NCI-H2196 (cell line): ENCODE results near the gene UBE2L5.

Experiments used
- DNase-seq: peaks from one replicate; lab custom pipeline; 2025; ENCODE audit not compliant: unreplicated experiment; lab: John Stamatoyannopoulos, UW

UBE2L5 gene

DNA sequence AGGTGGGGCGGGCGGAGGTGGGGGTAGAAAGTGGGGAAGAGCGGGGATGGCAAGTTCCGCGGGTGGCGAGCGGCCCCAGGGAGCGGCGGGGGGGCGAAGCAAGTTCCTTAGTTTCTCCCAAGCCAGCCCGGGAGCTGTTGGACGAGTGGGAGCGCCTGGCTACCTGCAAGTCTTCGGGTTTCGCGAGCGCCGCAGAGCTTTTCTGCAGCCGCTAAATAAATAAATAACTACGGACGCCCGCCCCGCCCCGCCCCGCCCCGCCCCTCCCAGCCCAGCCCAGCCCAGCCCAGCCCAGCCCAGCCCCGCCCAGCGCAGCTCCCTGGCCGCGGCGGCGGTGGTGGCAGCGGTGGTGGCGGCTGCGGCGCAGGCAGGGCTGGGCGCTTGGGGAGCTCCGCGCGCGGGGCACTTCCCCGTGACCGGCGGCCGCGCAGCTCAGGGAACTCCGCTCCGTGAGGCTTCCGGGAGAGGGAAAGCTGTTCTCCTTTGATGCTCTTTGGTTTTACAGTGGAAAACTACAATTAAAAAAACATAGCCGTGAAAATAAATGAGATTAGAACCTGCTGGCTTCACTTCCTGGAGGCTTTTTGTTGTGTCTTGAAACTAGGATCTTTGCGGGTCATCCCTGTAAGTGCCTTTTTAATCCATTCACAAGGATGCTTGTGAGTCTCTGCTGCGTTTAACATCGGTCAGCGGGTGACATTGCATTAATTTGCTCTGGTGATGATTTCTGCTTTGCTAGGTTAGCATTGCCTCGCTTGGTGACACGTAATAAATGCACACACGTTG lies at the start of gene UBE2L5:
Gene UBE2L5 (plus strand): TSS at position 440 of the 786 bp plus-strand sequence. CDS start 5,498 bp downstream, outside the sequence.
- DNase-seq, result peak; percentile 12

GRCh38 chr13:30373727-30374126 lies 48.6 kb upstream of the UBE2L5 start:
- DNase-seq, result no peak

- peak; percentile 36 for DNase-seq
These were observed 46.9 kb upstream of the UBE2L5 start for GRCh38 chr13:30375265-30375835.

DNA sequence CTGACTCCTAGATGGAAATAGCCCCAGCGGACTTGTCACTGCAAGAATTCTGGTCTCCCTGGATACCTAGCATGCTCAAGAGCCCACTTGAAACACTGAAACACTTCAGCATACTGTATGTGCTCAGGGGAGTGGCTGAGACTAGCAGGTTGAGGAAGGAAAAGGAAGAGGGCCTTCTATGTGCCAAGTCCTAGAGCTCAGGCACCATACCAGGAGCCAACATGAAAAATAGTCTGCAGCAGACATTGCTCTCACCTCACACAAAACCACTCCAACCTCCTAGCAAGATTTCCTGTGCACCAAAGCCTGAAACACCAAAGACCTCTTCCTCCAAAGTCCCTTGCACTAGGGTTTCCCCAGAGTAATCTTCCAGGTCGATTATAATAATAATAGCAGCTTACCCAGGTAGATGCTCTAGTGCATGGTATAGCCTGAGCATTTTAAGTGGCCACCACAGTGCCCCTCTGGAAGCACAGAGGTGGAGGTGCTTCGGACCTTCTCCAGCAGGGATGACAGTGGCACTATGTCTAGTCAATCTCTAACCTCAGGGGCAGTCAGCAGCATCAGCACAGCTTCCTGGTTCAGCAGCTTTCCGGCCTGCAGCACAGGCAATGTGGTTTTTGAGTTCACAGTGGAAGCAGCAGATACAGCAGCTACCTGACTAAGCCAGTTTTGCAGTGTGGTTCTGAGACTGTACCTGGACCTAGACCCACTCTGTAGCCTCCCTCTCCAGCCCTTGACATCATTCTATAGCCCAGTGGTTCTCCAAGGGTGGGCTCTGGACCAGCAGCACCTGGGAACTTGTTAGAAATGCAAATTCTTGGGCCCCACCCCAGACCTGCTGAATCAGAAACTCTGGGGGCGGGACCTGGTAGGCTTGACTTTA lies 45.6 kb upstream of the UBE2L5 start:
- DNase-seq, result no peak

GRCh38 chr13:30377312-30377685 lies 45.0 kb upstream of the UBE2L5 start:
- DNase-seq, result no peak

GRCh38 chr13:30378191-30378590 lies 44.1 kb upstream of the UBE2L5 start:
- no peak for DNase-seq

GRCh38 chr13:30381049-30381448 lies 41.2 kb upstream of the UBE2L5 start:
- no peak for DNase-seq

DNA sequence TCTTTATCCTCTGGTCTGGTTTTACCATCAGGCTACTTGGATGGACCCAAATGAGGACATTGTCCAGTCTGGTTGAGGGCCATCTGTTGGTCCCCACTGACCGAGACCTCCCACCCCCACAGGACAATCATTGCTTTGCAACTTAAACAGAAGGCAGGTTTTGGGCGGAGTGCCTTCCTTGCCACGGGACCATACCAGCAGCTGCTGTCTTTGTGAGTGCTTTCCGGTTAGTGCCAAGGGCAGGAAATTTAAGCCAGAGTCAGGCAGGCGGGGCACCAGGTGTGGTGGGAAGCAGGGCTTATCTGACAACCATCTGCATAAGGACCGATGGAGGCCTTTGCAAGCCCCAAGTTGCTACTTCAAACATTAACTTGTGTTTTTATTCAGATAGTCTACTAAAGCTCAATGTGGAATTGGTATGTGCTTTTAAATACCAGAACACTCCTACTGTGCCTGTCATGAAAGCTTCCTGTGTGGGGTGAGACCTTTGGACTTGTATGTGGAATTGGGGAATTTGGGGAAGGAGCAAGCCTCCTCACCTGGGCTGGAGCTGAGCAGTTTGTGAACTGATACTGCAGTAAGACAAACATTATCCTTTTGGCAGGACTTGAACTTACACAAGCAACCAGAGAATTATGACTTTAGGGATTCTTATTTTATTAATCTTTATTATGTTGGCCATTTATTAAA lies 39.3 kb upstream of the UBE2L5 start:
- DNase-seq, result peak; percentile 5

DNA sequence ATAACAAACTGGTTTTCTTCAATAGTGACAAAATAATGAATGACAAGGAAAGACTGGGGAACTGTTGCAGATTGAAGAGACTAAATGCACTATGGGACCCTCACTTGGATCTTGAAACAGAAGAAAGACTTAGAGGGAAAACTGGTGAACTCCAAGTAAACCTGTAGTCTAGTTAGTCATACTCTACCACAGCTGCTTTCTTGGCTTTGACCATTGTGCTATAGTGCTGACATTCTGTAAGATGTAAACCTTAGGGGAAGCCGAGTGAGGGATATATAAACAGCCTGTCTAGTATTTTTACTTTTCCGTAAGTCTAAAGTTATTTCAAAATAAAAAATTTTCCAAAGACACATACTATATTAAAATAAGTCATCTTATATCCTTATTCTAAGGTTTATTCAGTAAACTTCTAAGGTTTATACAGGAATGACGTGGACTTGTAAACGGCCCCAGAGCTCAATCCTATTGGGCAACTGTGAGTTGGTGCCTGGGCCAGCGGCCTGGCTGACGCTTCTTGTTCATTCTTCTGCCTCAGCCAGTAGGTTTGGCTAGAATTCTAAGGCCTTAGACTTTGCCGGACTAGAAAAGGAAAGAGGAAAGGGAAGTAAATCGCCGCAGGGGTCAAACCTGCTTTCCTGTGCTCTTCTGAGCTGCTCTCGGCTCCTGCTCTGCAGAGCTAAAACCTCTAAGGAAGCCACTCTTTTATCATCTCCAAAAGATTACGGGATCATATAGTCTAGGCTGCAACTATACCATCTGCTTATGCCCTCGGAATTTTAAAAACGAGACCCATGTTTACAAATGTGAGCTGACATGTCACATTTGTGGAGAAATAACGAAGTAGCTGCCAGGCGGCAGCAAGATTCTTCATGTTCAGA lies 33.6 kb upstream of the UBE2L5 start:
- no peak for DNase-seq

DNA sequence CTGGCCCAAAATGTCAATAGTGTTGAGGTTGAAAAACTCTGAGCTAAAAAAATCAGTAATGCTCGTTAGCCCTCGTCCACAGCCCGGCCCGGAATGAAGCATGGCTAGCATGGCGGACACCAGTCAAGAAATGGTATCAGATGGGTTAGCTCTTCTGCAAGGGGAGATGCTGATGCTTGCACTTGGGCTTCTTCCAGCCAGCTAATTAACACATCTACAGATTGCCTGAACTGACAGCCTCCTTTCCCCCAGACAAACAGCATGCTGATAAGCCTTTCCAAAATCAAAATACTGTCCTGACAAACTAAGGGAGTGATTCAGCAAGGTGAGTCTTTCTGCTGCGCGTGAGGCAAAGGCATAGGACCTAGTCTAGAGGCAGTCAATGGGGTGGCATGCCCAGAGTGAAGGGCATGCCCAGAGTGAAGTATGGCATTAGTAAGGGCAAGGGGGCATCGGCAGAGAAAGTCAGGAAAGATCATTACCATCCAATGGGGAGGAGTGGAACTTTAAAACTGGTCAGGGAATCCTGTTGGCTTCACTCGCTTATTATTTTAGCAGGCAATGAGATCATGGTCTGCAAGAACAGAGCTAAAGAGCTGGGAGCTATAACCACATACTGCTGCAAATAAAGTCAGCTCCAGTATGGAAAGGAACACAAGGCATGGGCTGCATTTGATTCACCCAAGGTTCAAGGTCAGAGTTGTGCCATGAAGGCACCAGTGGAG lies 30.2 kb upstream of the UBE2L5 start:
- DNase-seq, result no peak

- DNase-seq, result no peak
These were observed 29.6 kb upstream of the UBE2L5 start for GRCh38 chr13:30392681-30393045.

GRCh38 chr13:30394751-30395191 lies 27.5 kb upstream of the UBE2L5 start:
- DNase-seq, result no peak

DNA sequence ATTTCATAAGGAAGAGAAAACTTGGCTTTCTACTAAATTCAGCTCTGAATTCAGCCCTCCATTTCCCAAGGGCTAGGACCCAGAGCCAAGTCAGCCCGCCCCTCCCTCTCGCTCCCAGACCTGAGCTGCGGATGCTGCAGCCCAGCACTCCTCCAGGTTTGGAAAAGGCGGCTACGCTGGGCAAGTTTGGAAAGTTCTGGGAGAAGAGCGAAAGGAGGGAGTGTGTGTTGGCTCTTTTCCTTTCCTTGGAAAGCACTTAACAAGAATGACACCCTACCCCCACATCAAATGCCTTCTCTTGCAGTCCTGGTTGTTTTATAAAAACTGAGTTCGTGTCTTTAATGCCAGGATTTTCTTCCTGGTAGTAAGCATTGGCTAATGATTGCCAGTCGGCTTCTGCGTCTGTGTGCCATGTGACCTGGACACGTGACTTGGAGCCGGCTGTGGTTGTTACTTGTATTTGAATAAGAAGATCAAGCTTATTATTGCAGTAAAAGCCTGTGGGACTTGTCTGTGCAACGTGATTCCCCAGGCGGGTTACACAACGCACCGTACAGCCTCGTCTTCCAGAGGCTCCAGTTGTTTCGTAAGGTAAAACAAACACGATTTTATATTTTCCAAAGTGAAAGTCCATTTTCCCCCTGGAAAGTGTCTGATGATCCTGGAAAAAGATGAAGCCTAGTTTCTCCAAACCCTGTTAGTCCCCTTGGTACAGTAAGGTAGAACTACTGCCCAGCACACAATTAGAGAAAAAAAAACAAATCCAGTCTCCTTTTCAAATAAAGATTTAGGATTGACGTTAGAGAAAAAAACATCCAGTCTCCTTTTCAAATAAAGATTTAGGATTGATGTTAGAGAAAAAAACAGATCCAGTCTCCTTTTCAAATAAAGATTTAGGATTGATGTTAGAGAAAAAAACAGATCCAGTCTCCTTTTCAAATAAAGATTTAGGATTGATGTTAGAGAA lies 26.8 kb upstream of the UBE2L5 start:
- peak; percentile 48 for DNase-seq

DNA sequence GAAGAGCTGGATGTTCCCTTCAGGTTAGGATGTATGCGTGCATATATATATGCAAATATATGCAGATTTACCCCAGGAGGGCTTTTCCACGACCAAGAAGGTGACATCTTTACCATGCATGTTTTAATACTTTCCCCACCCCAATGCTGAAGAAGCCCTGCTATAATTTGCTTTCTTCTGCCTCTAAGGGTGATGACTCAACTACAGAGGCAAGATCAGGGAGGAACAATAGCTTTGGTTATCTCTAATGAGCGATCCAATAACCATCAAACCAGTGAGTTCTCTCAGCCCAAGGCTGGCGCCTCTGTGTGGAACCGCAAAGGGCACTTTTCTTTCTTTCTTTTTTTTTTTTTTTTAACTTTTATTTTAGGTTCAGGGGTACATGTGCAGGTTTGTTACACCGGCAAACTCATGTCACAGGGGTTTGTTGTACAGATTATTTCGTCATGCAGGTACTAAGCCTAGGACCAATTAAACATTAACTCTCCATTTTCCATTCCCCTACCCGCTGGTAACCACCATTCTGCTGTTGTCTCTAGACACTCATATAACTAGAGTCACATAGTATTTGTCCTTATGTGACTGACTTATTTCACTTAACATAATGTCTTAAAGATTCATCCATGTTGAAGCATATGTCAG lies 25.7 kb upstream of the UBE2L5 start:
- DNase-seq, result no peak

DNA sequence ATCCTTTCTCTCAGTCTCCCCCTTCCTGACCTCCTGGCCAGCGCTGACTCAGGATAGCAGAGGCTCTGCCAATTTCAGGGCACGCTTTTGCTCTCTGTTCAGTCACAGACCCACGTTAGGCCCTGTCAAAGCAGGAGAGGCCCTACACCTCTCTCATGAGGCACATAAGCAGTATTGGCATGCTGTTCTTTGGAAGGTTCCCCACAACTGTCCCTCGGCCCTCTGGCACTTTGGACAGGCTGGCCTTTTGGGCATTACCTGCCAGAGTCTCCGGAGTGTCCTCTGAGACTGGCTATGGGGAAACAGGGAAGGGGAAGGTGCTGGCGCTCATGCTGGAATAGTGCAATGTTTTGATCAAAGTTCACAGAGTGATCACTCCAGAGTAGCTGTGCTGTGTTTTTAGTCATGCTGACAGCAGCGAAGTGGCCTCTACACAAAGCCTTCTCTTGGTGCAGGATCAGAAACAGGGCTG lies 23.7 kb upstream of the UBE2L5 start:
- DNase-seq, result no peak

DNA sequence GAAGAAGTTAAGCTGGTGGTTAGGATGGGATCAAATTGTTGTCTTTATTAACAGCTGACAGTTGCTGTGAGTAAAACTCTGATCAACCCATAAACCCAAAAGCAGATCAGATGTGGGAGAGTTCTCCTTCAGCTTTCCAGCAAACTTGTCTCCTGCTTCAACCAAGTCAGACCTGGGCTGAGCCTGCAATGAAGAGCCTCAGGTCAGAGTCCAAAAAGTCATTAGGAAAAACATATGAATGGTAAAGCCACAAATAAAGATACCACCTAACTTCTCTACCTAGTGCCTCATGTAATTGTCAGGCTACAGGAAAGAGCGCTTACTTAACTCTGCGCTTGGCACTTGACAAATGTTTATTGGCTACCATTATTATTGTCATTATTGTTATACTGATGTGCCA lies 21.9 kb upstream of the UBE2L5 start:
- no peak for DNase-seq

DNA sequence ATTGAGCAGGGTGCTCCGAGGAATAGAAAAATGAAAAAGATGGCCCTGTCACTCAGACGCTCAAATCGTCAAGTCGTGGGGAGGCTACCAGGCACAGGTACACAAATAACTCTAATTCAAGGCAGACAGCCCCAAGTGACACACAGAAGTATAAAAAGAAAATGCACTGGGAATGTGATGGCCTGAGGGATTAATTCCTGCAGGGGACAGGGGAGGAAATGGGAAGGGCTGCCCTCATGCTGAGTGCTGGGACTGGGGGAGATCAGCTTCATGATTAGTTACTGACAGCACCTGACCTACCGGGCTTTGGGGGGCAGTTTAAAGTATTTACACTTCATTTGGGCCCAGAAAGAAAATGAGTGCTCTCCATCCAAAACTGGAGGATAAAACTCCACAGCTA lies 20.9 kb upstream of the UBE2L5 start:
- DNase-seq, result no peak

- no peak for DNase-seq
These were observed 18.8 kb upstream of the UBE2L5 start for GRCh38 chr13:30403456-30403855.
